ENCODE data around the gene CDX2.

GRCh38 chr13:27980280-27980998 lies 11.3 kb upstream of the CDX2 start:
- no peak for TF ChIP-seq EZH2phosphoT487 (IDR thresholded peaks at IDR 0.05; ENCODE audit: low read depth)
- no peak for TF ChIP-seq CTCF (IDR thresholded peaks at IDR 0.05; ENCODE audit: low read depth, low read length)

Data from OCI-LY3 (cell line).